Stimulated activated CD4-positive, alpha-beta T cell treated with anti-CD3 and anti-CD28 coated beads, TNF-alpha, amount 100 ng/mL, for 4 hours (primary cell): ENCODE results near the gene KTN1.

Experiments
- DNase-seq, 3 experiments: peaks; one replicate each; pipeline ENCODE4 v3.0.0-alpha.2; 2020; ENCODE audit warnings: low read depth in 3 of 3

KTN1 gene

GRCh38 chr14:55715889-55716288, 135.9 kb downstream of the KTN1 start:
- DNase-seq: no peak

- no peak for DNase-seq
Observed at GRCh38 chr14:55717621-55718020, 137.6 kb downstream of the KTN1 start.

- DNase-seq: no peak
Observed at GRCh38 chr14:55718551-55718950, 138.5 kb downstream of the KTN1 start.

GRCh38 chr14:55720796-55721195, 140.8 kb downstream of the KTN1 start:
- no peak for DNase-seq

- no peak for DNase-seq
Observed at GRCh38 chr14:55721353-55721752, 141.3 kb downstream of the KTN1 start.

- no peak for DNase-seq
Observed at GRCh38 chr14:55722054-55722453, 142.0 kb downstream of the KTN1 start.

GRCh38 chr14:55724736-55725135, 144.7 kb downstream of the KTN1 start:
- DNase-seq: no peak

GRCh38 chr14:55730592-55731310, 150.7 kb downstream of the KTN1 start:
- DNase-seq: no peak

GRCh38 chr14:55731311-55731872, 151.4 kb downstream of the KTN1 start:
- DNase-seq: no peak

- DNase-seq: peak in 2 of 3 experiments; percentile 8 to 29
Observed at GRCh38 chr14:55731881-55732498, 152.0 kb downstream of the KTN1 start.

- no peak for DNase-seq
Observed at GRCh38 chr14:55733599-55733998, 153.6 kb downstream of the KTN1 start.
